Hepatocyte (in vitro differentiated cells): ENCODE data around the gene NT5M. TPM values are rescaled to one million over a fixed set of nuclear protein-coding genes. Genes with fewer than 3 reads are reported as not detected.

Source experiments
- DNase-seq: peaks from one replicate; pipeline ENCODE4 v3.0.0-alpha.2; 2016; ENCODE audit warnings: low spot score
- H2AFZ ChIP-seq: fragments of 200-600 bp; sonication (generic); 2 replicates; pipeline ENCODE4 v1.6.0; 2016; ENCODE audit warnings: antibody characterized with exemption, mild to moderate bottlenecking
- H3K27ac ChIP-seq: fragments of 200-600 bp; sonication (generic); 2 replicates; pipeline ENCODE4 v1.5.1; 2016; ENCODE audit warnings: mild to moderate bottlenecking
- H3K27me3 ChIP-seq: fragments of 200-600 bp; sonication (generic); 2 replicates; pipeline ENCODE4 v1.6.1; 2016
- H3K36me3 ChIP-seq: fragments of 200-600 bp; sonication (generic); replicated peaks from 2 replicates; pipeline ENCODE4 v1.5.1; 2016; ENCODE audit warnings: low read depth; ENCODE audit not compliant: insufficient read depth
- H3K4me1 ChIP-seq: fragments of 200-600 bp; sonication (generic); 2 replicates; pipeline ENCODE4 v1.5.1; 2016; ENCODE audit warnings: mild to moderate bottlenecking, moderate library complexity; ENCODE audit not compliant: insufficient read depth
- H3K4me2 ChIP-seq: fragments of 200-600 bp; sonication (generic); 2 replicates; pipeline ENCODE4 v1.6.0; 2016
- H3K4me3 ChIP-seq: fragments of 200-600 bp; sonication (generic); 2 replicates; pipeline ENCODE4 v1.5.1; 2016; ENCODE audit warnings: mild to moderate bottlenecking
- H3K79me2 ChIP-seq: fragments of 200-600 bp; sonication (generic); 2 replicates; pipeline ENCODE4 v1.6.0; 2017; ENCODE audit warnings: mild to moderate bottlenecking
- H3K9me2 ChIP-seq: fragments of 200-600 bp; sonication (generic); replicated peaks from 2 replicates; pipeline ENCODE4 v1.6.0; 2017; ENCODE audit warnings: mild to moderate bottlenecking; ENCODE audit not compliant: insufficient read depth
- H3K9me3 ChIP-seq: fragments of 200-600 bp; sonication (generic); 2 replicates; pipeline ENCODE4 v1.5.1; 2016; ENCODE audit warnings: low read depth, mild to moderate bottlenecking
- H4K20me1 ChIP-seq: fragments of 200-600 bp; sonication (generic); 2 replicates; pipeline ENCODE4 v1.6.0; 2016; ENCODE audit warnings: mild to moderate bottlenecking; ENCODE audit not compliant: insufficient read depth, poor library complexity, severe bottlenecking
- CTCF ChIP-seq: fragments of 200-600 bp; sonication (generic); IDR thresholded peaks from 2 replicates; pipeline ENCODE4 v1.5.1; 2016; ENCODE audit warnings: antibody characterized with exemption, mild to moderate bottlenecking; ENCODE audit not compliant: poor library complexity
- EZH2 ChIP-seq: fragments of 200-600 bp; sonication (generic); IDR thresholded peaks from 2 replicates; pipeline ENCODE4 v1.6.1; 2016; ENCODE audit warnings: antibody characterized with exemption, mild to moderate bottlenecking, borderline replicate concordance
- EZH2phosphoT487 ChIP-seq: fragments of 200-600 bp; sonication (generic); IDR thresholded peaks from one replicate; pipeline ENCODE4 v1.6.1; 2018; ENCODE audit warnings: antibody characterized with exemption, mild to moderate bottlenecking, low read depth, moderate library complexity; ENCODE audit not compliant: unreplicated experiment, severe bottlenecking
- WGBS: methylation state at CpG from one replicate; pipeline ENCODE4 v1.1.6; 2016; ENCODE audit warnings: low lambda C conversion rate; ENCODE audit errors: missing lambda C conversion rate; 5-methylcytosine and 5-hydroxymethylcytosine counted together
- polyA plus RNA-seq: library from polyadenylated mRNA; unstranded; fragments of >200 nt; fragmentation: Nextera tagmentation; extraction: Ambion mirVana; gene quantifications from 2 replicates; pipeline ENCODE4 v1.2.1, GENCODE V29; 2016
- total RNA-seq: library from RNA; depleted of rRNA; stranded (reverse); fragments of >200 nt; gene quantifications from 2 replicates; pipeline ENCODE4 v1.2.3, GENCODE V29; 2014

NT5M gene
- total and polyA plus RNA-seq, 2 experiments from 2014 or later = 3.4 to 3.5 TPM

GRCh38 chr17:17353625-17354484 is 50.7 kb downstream of the NT5M start:
- no peaks in the 10 kb centered on the region for H3K79me2 ChIP-seq
- TF ChIP-seq CTCF (no peak), EZH2 (no peak), EZH2phosphoT487 (no peak)
- DNase-seq = peak; percentile 3
- 85% methylated on average over 15 of the region's 15 CpGs for WGBS
- no peaks in the 10 kb centered on the region for H4K20me1 ChIP-seq
- no peaks in the 10 kb centered on the region for H3K9me2 ChIP-seq
- no peak overlapping the region for H3K4me2 ChIP-seq
- no peak overlapping the region for H3K27ac ChIP-seq
- no peak overlapping the region for H3K4me3 ChIP-seq
- H2AFZ ChIP-seq = no peak overlapping the region
- H3K9me3 ChIP-seq = no peaks in the 10 kb centered on the region
- no peaks in the 10 kb centered on the region for H3K36me3 ChIP-seq
- H3K27me3 ChIP-seq = no peaks in the 10 kb centered on the region
- H3K4me1 ChIP-seq = peaks cover 4% of the 10 kb centered on the region

- 41% methylated on average over 14 of the region's 14 CpGs for WGBS
- Histone ChIP-seq H4K20me1 (no peaks in the 10 kb centered on the region), H2AFZ (no peak overlapping the region), H3K36me3 (no peaks in the 10 kb centered on the region), H3K4me2 (no peak overlapping the region), H3K4me1 (peaks cover 4% of the 10 kb centered on the region), H3K27me3 (no peaks in the 10 kb centered on the region), H3K27ac (no peak overlapping the region), H3K9me2 (no peaks in the 10 kb centered on the region), H3K79me2 (no peaks in the 10 kb centered on the region), H3K4me3 (no peak overlapping the region), H3K9me3 (no peaks in the 10 kb centered on the region)
- TF ChIP-seq EZH2 (no peak), EZH2phosphoT487 (no peak), CTCF (peak; percentile 80)
- peak; percentile 90 for DNase-seq
Observed at GRCh38 chr17:17354560-17355349, 51.6 kb downstream of the NT5M start.

- Histone ChIP-seq H3K4me3 (no peak overlapping the region), H3K27ac (no peak overlapping the region), H2AFZ (no peak overlapping the region), H3K9me3 (no peaks in the 10 kb centered on the region), H3K4me2 (no peak overlapping the region), H3K79me2 (no peaks in the 10 kb centered on the region), H3K27me3 (no peaks in the 10 kb centered on the region), H3K9me2 (no peaks in the 10 kb centered on the region), H3K4me1 (peaks cover 4% of the 10 kb centered on the region), H4K20me1 (no peaks in the 10 kb centered on the region), H3K36me3 (no peaks in the 10 kb centered on the region)
- WGBS = 80% methylated on average over 12 of the region's 12 CpGs
- TF ChIP-seq CTCF (no peak), EZH2phosphoT487 (no peak), EZH2 (no peak)
- no peak for DNase-seq
Observed at GRCh38 chr17:17355426-17355825, 52.3 kb downstream of the NT5M start.
